GM19035 (cell line): Measurements from ENCODE around the gene SCPEP1.
A peak's percentile ranks its signal among the peaks of the same experiment; 100 is the strongest.
"Not testable (repeated sequence)": the region's sequence is repeated elsewhere in the genome, so short reads cannot be mapped to it uniquely, and the experiment has no call there.

Source experiments
- ATAC-seq: cut with Tn5 transposase; IDR thresholded peaks from one replicate; pipeline ENCODE4 v1.9.1; 2021; ENCODE audit not compliant: unreplicated experiment

Gene SCPEP1

GRCh38 chr17:56977673-56978395, at the start of gene SCPEP1:
TSS of gene SCPEP1 (plus strand) at chr17:56978131. CDS start at chr17:56978160, 29 bp downstream.
- ATAC-seq: peak; percentile 65

- no peak for ATAC-seq
Measured at GRCh38 chr17:56928586-56928985, 49.3 kb upstream of the SCPEP1 start.

- no peak for ATAC-seq
Measured at GRCh38 chr17:56929362-56929969, 48.5 kb upstream of the SCPEP1 start.

- no peak for ATAC-seq
Measured at GRCh38 chr17:56930739-56931337, 47.1 kb upstream of the SCPEP1 start.

- ATAC-seq: no peak
Measured at GRCh38 chr17:56933151-56933745, 44.7 kb upstream of the SCPEP1 start.

- no peak for ATAC-seq
Measured at GRCh38 chr17:56933868-56934267, 44.1 kb upstream of the SCPEP1 start.

GRCh38 chr17:56934280-56934679, 43.7 kb upstream of the SCPEP1 start:
- ATAC-seq: no peak

- no peak for ATAC-seq
Measured at GRCh38 chr17:56935461-56935860, 42.5 kb upstream of the SCPEP1 start.

- no peak for ATAC-seq
Measured at GRCh38 chr17:56936697-56937322, 41.1 kb upstream of the SCPEP1 start.

- no peak for ATAC-seq
Measured at GRCh38 chr17:56937687-56938086, 40.2 kb upstream of the SCPEP1 start.

- ATAC-seq: not testable (repeated sequence)
Measured at GRCh38 chr17:56938206-56938605, 39.7 kb upstream of the SCPEP1 start.

- ATAC-seq: no peak
Measured at GRCh38 chr17:56939869-56940484, 38.0 kb upstream of the SCPEP1 start.

- no peak for ATAC-seq
Measured at GRCh38 chr17:56943505-56944125, 34.3 kb upstream of the SCPEP1 start.

GRCh38 chr17:56945938-56946505, 31.9 kb upstream of the SCPEP1 start:
- no peak for ATAC-seq

- no peak for ATAC-seq
Measured at GRCh38 chr17:56947741-56948140, 30.2 kb upstream of the SCPEP1 start.

GRCh38 chr17:56948491-56948890, 29.4 kb upstream of the SCPEP1 start:
- no peak for ATAC-seq

- ATAC-seq: no peak
Measured at GRCh38 chr17:56949595-56949994, 28.3 kb upstream of the SCPEP1 start.

GRCh38 chr17:56956992-56957391, 20.9 kb upstream of the SCPEP1 start:
- ATAC-seq: no peak

- ATAC-seq: peak; percentile 97
Measured at GRCh38 chr17:56960596-56961538, 17.1 kb upstream of the SCPEP1 start, which contains the start of gene COIL. TSS of gene COIL (minus strand) at chr17:56961050. CDS start at chr17:56961019, 31 bp downstream.
